Measurements from ENCODE around the gene SOBP.

Gene SOBP

DNA sequence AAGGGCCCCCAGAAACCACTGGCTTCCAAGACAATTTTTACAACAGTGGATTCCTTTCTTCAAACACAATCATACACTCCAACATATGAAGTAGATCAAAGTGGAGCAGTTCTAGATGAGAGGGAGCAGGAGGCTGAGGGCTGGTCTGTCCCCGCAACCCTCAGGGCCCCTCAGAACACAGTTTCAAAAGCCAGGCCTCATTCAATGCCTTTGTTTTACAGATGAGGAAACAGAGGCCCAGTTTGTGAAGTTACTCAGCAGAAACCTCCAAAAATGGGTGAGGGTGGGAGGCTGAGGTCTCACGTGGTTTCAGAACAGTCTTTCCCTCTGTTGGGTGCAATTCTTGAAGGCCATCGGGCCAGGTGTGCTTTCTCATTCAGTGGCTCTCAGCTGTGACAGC lies 199.3 kb downstream of the SOBP start:
- H3K4me2 ChIP-seq (ENCODE audit: low read length): no peak overlapping the region
- H3K4me3 ChIP-seq (ENCODE audit: low read length): no peak overlapping the region
- H4K20me1 ChIP-seq (ENCODE audit: insufficient read depth, low read length): no peaks in the 10 kb centered on the region
- TF ChIP-seq, protein P1, sequence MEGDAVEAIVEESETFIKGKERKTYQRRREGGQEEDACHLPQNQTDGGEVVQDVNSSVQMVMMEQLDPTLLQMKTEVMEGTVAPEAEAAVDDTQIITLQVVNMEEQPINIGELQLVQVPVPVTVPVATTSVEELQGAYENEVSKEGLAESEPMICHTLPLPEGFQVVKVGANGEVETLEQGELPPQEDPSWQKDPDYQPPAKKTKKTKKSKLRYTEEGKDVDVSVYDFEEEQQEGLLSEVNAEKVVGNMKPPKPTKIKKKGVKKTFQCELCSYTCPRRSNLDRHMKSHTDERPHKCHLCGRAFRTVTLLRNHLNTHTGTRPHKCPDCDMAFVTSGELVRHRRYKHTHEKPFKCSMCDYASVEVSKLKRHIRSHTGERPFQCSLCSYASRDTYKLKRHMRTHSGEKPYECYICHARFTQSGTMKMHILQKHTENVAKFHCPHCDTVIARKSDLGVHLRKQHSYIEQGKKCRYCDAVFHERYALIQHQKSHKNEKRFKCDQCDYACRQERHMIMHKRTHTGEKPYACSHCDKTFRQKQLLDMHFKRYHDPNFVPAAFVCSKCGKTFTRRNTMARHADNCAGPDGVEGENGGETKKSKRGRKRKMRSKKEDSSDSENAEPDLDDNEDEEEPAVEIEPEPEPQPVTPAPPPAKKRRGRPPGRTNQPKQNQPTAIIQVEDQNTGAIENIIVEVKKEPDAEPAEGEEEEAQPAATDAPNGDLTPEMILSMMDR (IDR thresholded peaks at IDR 0.05; ENCODE audit: low read depth, low read length): no peak
- no peak for TF ChIP-seq EZH2phosphoT487 (IDR thresholded peaks at IDR 0.05; ENCODE audit: low read depth)
- no peaks in the 10 kb centered on the region for H3K4me1 ChIP-seq (ENCODE audit: low read length)
- no peak overlapping the region for H2AFZ ChIP-seq (ENCODE audit: low read depth, low read length)
- H3K36me3 ChIP-seq (replicated peaks; ENCODE audit: low read depth, low read length): no peaks in the 10 kb centered on the region
- H3K9ac ChIP-seq (ENCODE audit: low read length): no peak overlapping the region
- no peaks in the 10 kb centered on the region for H3K79me2 ChIP-seq (ENCODE audit: low read length)
- no peaks in the 10 kb centered on the region for H3K27me3 ChIP-seq (ENCODE audit: low read depth, low read length)
- no peaks in the 10 kb centered on the region for H3K9me3 ChIP-seq (ENCODE audit: insufficient read depth, low read length)
- H3K27ac ChIP-seq (ENCODE audit: low read length): no peak overlapping the region

DNA sequence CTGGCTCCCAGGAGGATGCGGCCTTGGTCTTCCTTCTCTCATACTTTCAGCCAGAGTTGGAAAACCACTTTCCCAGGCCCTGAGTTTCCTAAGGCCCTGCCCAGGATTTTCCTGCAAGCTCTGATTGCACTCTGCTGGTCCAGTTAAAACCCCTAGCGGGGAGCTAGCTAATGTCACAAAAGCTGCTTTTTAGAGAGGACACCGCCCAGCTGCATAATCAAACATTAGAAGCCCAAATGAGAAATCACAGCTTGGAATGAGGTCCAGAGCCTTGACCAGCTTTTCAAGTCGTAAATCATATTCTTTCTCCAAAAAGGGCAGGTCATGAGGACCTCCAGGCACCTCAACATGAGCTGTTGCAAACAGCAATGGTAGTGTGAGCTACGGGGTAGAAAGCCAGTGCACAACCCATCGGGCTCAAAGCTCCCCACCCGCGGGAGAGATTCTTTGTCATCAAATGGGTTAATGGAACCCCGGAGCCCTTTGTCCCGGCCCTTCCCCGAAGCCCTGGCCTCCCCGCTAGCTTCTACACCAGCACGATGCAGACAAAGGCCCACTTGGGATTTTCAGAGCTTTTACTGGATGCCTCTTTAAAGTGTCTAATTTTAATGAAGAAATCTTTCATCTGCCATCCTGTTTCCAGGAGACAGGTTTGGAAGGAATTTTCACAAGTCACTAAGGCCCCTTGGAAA lies 200.2 kb downstream of the SOBP start:
- Histone ChIP-seq H3K4me1 (ENCODE audit: low read length) (no peaks in the 10 kb centered on the region), H3K79me2 (ENCODE audit: low read length) (no peaks in the 10 kb centered on the region), H3K4me2 (ENCODE audit: low read length) (no peak overlapping the region), H4K20me1 (ENCODE audit: insufficient read depth, low read length) (no peaks in the 10 kb centered on the region), H3K9ac (ENCODE audit: low read length) (no peak overlapping the region), H3K9me3 (ENCODE audit: insufficient read depth, low read length) (no peaks in the 10 kb centered on the region), H3K4me3 (ENCODE audit: low read length) (no peak overlapping the region), H3K27me3 (ENCODE audit: low read depth, low read length) (no peaks in the 10 kb centered on the region), H3K36me3 (replicated peaks; ENCODE audit: low read depth, low read length) (no peaks in the 10 kb centered on the region), H3K27ac (ENCODE audit: low read length) (no peak overlapping the region), H2AFZ (ENCODE audit: low read depth, low read length) (no peak overlapping the region)
- TF ChIP-seq, protein P1 (IDR thresholded peaks at IDR 0.05; ENCODE audit: low read depth, low read length): no peak
- TF ChIP-seq EZH2phosphoT487 (IDR thresholded peaks at IDR 0.05; ENCODE audit: low read depth): no peak

DNA sequence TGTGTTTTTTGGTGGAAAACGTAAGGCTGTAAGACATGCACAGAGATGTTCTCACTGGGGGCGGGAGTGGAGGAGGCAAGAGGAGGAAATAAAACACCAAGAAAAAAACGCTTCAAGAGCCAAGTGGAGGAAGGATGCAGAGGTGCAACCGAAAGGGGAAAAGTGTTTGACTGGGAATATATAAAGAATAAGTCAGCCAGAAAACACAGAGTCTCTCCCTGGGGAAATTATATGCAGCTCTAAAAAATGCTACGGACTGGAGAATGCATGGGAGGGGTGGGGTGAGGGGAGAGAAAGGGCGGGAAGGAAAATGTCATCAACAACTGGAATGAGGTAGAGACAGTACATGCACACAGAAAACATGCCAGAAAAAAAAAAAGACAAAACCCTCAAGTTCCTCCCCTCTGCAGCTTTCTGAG lies 200.7 kb downstream of the SOBP start:
- H3K9ac ChIP-seq (ENCODE audit: low read length): no peak overlapping the region
- H2AFZ ChIP-seq (ENCODE audit: low read depth, low read length): no peak overlapping the region
- H3K36me3 ChIP-seq (replicated peaks; ENCODE audit: low read depth, low read length): no peaks in the 10 kb centered on the region
- no peak overlapping the region for H3K4me2 ChIP-seq (ENCODE audit: low read length)
- no peaks in the 10 kb centered on the region for H4K20me1 ChIP-seq (ENCODE audit: insufficient read depth, low read length)
- TF ChIP-seq, protein P1 (IDR thresholded peaks at IDR 0.05; ENCODE audit: low read depth, low read length): no peak
- TF ChIP-seq EZH2phosphoT487 (IDR thresholded peaks at IDR 0.05; ENCODE audit: low read depth): no peak
- H3K27ac ChIP-seq (ENCODE audit: low read length): no peak overlapping the region
- H3K9me3 ChIP-seq (ENCODE audit: insufficient read depth, low read length): no peaks in the 10 kb centered on the region
- H3K27me3 ChIP-seq (ENCODE audit: low read depth, low read length): no peaks in the 10 kb centered on the region
- H3K4me3 ChIP-seq (ENCODE audit: low read length): no peak overlapping the region
- no peaks in the 10 kb centered on the region for H3K4me1 ChIP-seq (ENCODE audit: low read length)
- no peaks in the 10 kb centered on the region for H3K79me2 ChIP-seq (ENCODE audit: low read length)

DNA sequence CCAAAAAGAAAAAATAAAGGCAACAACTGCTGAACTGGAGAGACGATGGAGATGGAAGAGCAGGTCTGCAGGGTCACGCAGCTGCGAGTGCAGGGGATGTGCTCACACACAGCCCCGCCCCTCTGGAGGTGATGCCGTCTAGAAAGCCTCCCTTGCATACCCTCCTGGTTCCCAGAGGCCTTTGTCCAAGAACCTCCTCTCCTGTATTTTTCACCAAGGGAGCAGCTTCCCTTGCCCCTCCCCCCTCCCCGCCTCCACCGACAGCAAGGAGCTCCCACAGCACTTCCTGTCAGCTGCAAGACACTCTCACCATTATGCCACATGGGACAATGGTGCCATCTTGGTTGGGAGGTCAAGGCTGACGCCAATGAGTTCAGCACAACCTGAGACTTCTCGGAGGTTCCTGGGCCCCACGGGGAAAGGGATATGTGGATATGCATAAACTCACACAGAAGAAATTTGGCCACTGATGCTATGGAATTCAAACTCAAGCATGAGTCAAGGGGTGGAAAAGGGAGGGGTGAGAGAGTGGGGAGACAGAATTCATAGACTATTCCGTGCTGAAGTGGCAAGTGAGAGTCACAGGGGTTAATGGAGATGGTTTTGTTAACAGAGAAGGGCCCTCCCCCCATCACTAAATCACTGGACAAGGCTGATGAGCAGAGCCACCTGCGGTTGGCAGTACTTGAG lies 201.3 kb downstream of the SOBP start:
- H3K4me2 ChIP-seq (ENCODE audit: low read length): no peak overlapping the region
- no peaks in the 10 kb centered on the region for H3K79me2 ChIP-seq (ENCODE audit: low read length)
- H2AFZ ChIP-seq (ENCODE audit: low read depth, low read length): no peak overlapping the region
- H3K4me1 ChIP-seq (ENCODE audit: low read length): no peaks in the 10 kb centered on the region
- no peak overlapping the region for H3K4me3 ChIP-seq (ENCODE audit: low read length)
- no peaks in the 10 kb centered on the region for H3K9me3 ChIP-seq (ENCODE audit: insufficient read depth, low read length)
- H3K27me3 ChIP-seq (ENCODE audit: low read depth, low read length): no peaks in the 10 kb centered on the region
- no peak overlapping the region for H3K27ac ChIP-seq (ENCODE audit: low read length)
- H4K20me1 ChIP-seq (ENCODE audit: insufficient read depth, low read length): no peaks in the 10 kb centered on the region
- TF ChIP-seq, protein P1 (IDR thresholded peaks at IDR 0.05; ENCODE audit: low read depth, low read length): no peak
- TF ChIP-seq EZH2phosphoT487 (IDR thresholded peaks at IDR 0.05; ENCODE audit: low read depth): no peak
- no peak overlapping the region for H3K9ac ChIP-seq (ENCODE audit: low read length)
- no peaks in the 10 kb centered on the region for H3K36me3 ChIP-seq (replicated peaks; ENCODE audit: low read depth, low read length)
